Measurements from ENCODE around the gene RAB11A. TPM values are rescaled to one million over a fixed set of nuclear protein-coding genes. Genes with fewer than 3 reads are reported as not detected.
A peak's percentile ranks its signal among the peaks of the same experiment; 100 is the strongest.

RAB11A gene
- total and polyA plus RNA-seq, 9 of the 15 experiments (the other 6 are each of a cell fraction or from before 2014, with no cell fraction given) = 129 to 369 (median 245) TPM

- TF ChIP-seq FOXP4 (CRISPR knock-in tag; IDR thresholded peaks at IDR 0.05; ENCODE audit: borderline replicate concordance) (no peak), ZNF668 (CRISPR knock-in tag; IDR thresholded peaks at IDR 0.05) (no peak), PRMT5 (CRISPR knock-in tag; IDR thresholded peaks at IDR 0.05) (no peak), TCFL5 (CRISPR knock-in tag; conservative IDR thresholded peaks at IDR 0.05) (no peak), MEF2D (tag; conservative IDR thresholded peaks at IDR 0.05; ENCODE audit: low read depth) (no peak), ATF3 (IDR thresholded peaks at IDR 0.05) (peak; percentile 74), ATF3 (CRISPR knock-in tag; conservative IDR thresholded peaks at IDR 0.05) (no peak), ZNF561 (CRISPR knock-in tag; conservative IDR thresholded peaks at IDR 0.05) (no peak), MYC (IDR thresholded peaks at IDR 0.05; ENCODE audit: low read depth, low read length) (no peak), MYC (CRISPR knock-in tag; IDR thresholded peaks at IDR 0.05; ENCODE audit: borderline replicate concordance, low read depth) (no peak), ARID2 (IDR thresholded peaks at IDR 0.05) (no peak), HIVEP1 (CRISPR knock-in tag; IDR thresholded peaks at IDR 0.05) (no peak), MIER1 (IDR thresholded peaks at IDR 0.05; ENCODE audit: low read depth) (no peak), CBFA2T3 (IDR thresholded peaks at IDR 0.05) (peak; percentile 87), TCF7 (IDR thresholded peaks at IDR 0.05; ENCODE audit: borderline replicate concordance) (no peak), ZBTB12 (CRISPR knock-in tag; IDR thresholded peaks at IDR 0.05) (no peak), BRF2 (IDR thresholded peaks at IDR 0.05; ENCODE audit: borderline replicate concordance, insufficient read depth, insufficient read length) (no peak), ZNF24 (IDR thresholded peaks at IDR 0.05) (no peak), ZNF3 (CRISPR knock-in tag; IDR thresholded peaks at IDR 0.05) (no peak), MAX (CRISPR knock-in tag; IDR thresholded peaks at IDR 0.05) (no peak), GTF2A2 (tag; IDR thresholded peaks at IDR 0.05) (no peak), MLLT1 (IDR thresholded peaks at IDR 0.05) (no peak), CCNT2 (IDR thresholded peaks at IDR 0.05; ENCODE audit: borderline replicate concordance, extremely low read depth, insufficient read length, low read depth, low read length) (no peak), MXI1 (IDR thresholded peaks at IDR 0.05; ENCODE audit: low read depth, low read length) (no peak), RBFOX2 (IDR thresholded peaks at IDR 0.05; ENCODE audit: low read depth, low read length) (no peak)
These were observed 49.7 kb upstream of the RAB11A start (continued) for GRCh38 chr15:65819563-65819960.

Measured in K562 (cell line).